ENCODE measurements around the gene LSM10.

Gene LSM10

GRCh38 chr1:36389999-36390398 lies 7.7 kb downstream of the LSM10 start:
- ChIA-PET POLR2A (no interaction called here), CTCF (interaction anchor here (1.7 to 1.9 kb wide), 4 partner anchors 7 to 240 kb away, joined by 3 to 6 read pairs (median 4); partner anchors contain the start of gene LSM10)

GRCh38 chr1:36389261-36389660 lies 8.4 kb downstream of the LSM10 start:
- ChIA-PET POLR2A (no interaction called here), CTCF (interaction anchor here (0.9 to 1.9 kb wide), 4 partner anchors 8 to 164 kb away, joined by 3 to 6 read pairs (median 4); partner anchors contain the start of gene LSM10)
- DNase-seq (ENCODE audit: extremely low spot score), result no peak
- TF ChIP-seq, protein P1, sequence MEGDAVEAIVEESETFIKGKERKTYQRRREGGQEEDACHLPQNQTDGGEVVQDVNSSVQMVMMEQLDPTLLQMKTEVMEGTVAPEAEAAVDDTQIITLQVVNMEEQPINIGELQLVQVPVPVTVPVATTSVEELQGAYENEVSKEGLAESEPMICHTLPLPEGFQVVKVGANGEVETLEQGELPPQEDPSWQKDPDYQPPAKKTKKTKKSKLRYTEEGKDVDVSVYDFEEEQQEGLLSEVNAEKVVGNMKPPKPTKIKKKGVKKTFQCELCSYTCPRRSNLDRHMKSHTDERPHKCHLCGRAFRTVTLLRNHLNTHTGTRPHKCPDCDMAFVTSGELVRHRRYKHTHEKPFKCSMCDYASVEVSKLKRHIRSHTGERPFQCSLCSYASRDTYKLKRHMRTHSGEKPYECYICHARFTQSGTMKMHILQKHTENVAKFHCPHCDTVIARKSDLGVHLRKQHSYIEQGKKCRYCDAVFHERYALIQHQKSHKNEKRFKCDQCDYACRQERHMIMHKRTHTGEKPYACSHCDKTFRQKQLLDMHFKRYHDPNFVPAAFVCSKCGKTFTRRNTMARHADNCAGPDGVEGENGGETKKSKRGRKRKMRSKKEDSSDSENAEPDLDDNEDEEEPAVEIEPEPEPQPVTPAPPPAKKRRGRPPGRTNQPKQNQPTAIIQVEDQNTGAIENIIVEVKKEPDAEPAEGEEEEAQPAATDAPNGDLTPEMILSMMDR (IDR thresholded peaks at IDR 0.05; ENCODE audit: control extremely low read depth, extremely low read depth, low read depth, missing control alignments), result no peak

More at GRCh38 chr1:36389999-36390398, 7.7 kb downstream of the LSM10 start:
- DNase-seq (ENCODE audit: extremely low spot score), result no peak
- TF ChIP-seq, protein P1 (IDR thresholded peaks at IDR 0.05; ENCODE audit: control extremely low read depth, extremely low read depth, low read depth, missing control alignments), result no peak

GRCh38 chr1:36387141-36387949 lies 10.4 kb downstream of the LSM10 start:
- no peak for DNase-seq (ENCODE audit: extremely low spot score)

DNA sequence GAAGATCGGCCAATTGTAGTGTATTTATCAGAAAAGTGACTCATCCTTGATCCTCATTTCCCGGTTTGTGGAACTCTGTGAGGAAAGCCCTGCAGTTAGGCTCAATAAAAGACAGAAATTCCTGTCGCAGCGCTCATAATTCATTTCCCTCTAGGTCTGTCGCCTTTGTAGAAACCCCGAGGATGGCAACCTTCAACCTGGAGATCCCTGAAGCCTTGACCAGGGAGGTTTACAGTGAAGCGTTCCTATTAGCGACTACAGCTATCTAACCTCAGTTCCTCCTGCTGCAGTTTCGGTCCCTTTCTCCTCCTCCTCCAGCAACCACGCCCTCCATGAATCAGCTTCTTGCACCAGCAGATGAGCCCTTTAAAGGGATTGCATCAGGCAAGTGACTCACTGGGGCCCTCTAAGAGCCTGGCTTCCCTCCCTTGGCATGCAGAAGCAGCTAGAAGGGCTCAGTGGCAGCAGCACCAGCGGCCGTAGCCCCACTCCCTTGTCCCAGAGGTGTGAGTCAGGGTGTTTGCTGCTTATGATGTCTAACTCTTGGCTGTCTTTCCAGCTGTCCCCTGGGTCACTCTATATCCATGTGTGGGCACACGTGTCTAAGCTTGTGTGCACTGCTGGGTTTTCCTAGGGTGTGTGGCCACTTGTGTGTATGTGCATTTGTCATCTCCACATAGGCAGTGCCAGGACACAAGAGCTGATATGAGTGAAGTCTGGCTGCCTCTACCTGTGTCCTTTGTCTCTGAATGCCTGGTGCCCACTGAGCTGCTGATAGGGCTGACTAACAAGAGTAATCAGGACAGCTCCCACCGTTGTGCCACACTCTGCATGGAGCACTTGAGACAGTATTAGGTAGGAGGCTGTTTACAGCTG lies 11.2 kb downstream of the LSM10 start:
- ChIA-PET POLR2A (interaction anchor here (0.6 to 1.7 kb wide), 9 partner anchors 8 to 78 kb away, joined by 3 to 15 read pairs (median 4); partner anchors contain the start of genes LSM10 and MRPS15), CTCF (interaction anchor here (0.7 to 2.1 kb wide), 11 partner anchors 10 to 162 kb away, joined by 3 to 17 read pairs (median 4); partner anchors contain the start of genes EVA1B and THRAP3)
- TF ChIP-seq, protein P1 (IDR thresholded peaks at IDR 0.05; ENCODE audit: control extremely low read depth, extremely low read depth, low read depth, missing control alignments), result no peak
- peak; percentile 88 for DNase-seq (ENCODE audit: extremely low spot score)

More at GRCh38 chr1:36387141-36387949, 10.4 kb downstream of the LSM10 start:
- ChIA-PET CTCF (interaction anchor here (0.8 to 2.1 kb wide), 9 partner anchors 9 to 163 kb away, joined by 3 to 17 read pairs (median 4); partner anchors contain the start of gene THRAP3), POLR2A (interaction anchor here (0.5 to 1.7 kb wide), 7 partner anchors 8 to 245 kb away, joined by 3 to 15 read pairs (median 8); partner anchors contain the start of genes LSM10 and MRPS15)
- TF ChIP-seq, protein P1 (IDR thresholded peaks at IDR 0.05; ENCODE audit: control extremely low read depth, extremely low read depth, low read depth, missing control alignments), result no peak

- ChIA-PET POLR2A (interaction anchor here (0.6 to 1.7 kb wide), 7 partner anchors 8 to 79 kb away, joined by 3 to 15 read pairs (median 8); partner anchors contain the start of gene LSM10), CTCF (interaction anchor here (0.7 to 2.1 kb wide), 10 partner anchors 9 to 225 kb away, joined by 3 to 12 read pairs (median 4); partner anchors contain the start of gene EVA1B)
- DNase-seq (ENCODE audit: extremely low spot score), result peak; percentile 96
- TF ChIP-seq, protein P1 (IDR thresholded peaks at IDR 0.05; ENCODE audit: control extremely low read depth, extremely low read depth, low read depth, missing control alignments), result no peak
Observed at GRCh38 chr1:36385410-36386264, 12.1 kb downstream of the LSM10 start, which contains the start of gene STK40. Gene STK40, minus strand, starts transcription at chr1:36385924. Its CDS starts 24,592 bp downstream, at chr1:36361332.

Measured in GM10248 (cell line).